GM12872 (cell line): Measurements from ENCODE around the gene RASGEF1C.

Experiments used
- TF ChIP-seq, protein P1 (sequence below): IDR thresholded peaks from 3 replicates; pipeline ENCODE4 v1.5.1; 2011; ENCODE audit warnings: low read depth, mild to moderate bottlenecking, low read length, moderate library complexity; ENCODE audit not compliant: insufficient read depth

RASGEF1C gene

GRCh38 chr5:180118391-180118791, 90.6 kb downstream of the RASGEF1C start:
- TF ChIP-seq, protein P1, sequence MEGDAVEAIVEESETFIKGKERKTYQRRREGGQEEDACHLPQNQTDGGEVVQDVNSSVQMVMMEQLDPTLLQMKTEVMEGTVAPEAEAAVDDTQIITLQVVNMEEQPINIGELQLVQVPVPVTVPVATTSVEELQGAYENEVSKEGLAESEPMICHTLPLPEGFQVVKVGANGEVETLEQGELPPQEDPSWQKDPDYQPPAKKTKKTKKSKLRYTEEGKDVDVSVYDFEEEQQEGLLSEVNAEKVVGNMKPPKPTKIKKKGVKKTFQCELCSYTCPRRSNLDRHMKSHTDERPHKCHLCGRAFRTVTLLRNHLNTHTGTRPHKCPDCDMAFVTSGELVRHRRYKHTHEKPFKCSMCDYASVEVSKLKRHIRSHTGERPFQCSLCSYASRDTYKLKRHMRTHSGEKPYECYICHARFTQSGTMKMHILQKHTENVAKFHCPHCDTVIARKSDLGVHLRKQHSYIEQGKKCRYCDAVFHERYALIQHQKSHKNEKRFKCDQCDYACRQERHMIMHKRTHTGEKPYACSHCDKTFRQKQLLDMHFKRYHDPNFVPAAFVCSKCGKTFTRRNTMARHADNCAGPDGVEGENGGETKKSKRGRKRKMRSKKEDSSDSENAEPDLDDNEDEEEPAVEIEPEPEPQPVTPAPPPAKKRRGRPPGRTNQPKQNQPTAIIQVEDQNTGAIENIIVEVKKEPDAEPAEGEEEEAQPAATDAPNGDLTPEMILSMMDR: no peak

DNA sequence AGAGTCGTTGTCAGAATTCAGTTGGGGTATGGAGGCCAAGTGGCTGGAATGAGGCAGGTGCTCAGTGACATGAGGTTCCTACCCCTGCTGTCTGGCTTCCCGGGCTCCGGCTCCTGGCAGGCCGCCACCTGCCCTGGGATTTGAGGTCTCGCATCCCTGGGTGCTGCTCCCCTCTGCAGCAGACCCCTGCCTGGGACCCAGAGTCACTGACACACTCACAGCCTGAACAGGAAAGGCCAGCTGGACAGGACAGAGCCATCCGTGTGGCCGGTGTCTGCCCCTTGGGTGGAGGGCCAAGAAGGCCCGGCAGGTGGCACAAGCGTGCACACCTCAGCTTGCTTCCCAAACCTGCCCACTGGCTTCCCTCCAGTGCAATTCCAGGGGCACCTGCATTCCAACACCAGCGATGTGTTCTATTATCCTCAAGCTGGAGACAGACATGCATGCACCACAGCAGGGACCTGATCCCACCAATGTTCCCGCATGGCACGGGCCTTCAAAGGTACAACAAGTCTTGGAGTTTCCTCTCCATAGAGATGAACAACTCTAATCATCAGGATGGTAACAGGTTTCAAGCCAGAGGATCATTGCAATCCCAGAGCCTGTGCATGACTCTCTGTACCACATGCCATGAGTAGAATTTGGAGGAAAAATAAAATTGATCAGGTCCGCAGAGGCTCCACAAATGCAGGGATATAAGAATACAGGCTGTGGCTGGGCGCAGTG, 91.8 kb downstream of the RASGEF1C start:
- TF ChIP-seq, protein P1: peak; percentile 13; the same call in 1 of the 3 replicates

DNA sequence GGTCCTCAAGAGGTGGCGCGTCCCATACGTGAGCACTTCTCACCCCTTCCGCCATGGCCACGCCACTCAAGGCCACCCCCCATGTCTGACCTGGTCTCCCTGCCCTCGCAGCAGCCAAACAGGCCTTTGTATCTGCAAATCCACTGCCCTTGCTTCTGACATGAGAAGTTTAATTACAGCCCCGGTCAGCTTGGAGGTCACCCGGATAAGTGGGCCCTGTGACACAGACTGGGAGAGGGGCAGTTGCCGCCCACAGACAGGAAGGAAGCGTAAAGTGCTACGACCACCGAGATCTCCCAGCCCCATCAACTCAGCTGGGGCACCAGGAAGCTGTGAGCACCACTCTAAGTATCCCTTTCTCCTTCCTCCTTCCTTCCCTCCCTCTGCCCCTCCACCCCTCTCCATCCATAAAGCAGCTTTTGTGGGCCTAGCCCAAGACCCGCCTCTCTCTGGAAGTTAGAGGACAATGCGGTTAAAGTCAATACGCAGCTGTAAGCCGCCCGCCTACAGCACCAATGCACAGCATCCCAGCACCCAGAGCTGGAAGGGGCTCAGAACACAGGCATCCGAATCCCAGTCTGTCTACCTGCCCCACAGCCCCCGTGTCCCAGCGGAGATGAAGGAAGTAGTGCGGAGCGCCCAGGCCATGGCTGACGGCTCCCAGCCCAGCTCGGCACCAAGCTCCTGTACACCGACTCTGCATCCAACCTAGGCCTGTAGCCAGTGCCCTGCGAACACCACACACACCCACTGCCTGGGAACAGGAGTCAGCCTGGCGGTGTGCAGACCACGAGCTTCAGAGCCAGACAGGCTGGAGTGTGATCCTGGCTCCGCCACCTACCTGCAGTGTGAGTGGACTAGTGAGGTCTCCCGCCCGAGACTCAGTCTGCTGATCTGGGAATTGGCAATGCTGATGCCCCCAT, 92.7 kb downstream of the RASGEF1C start:
- TF ChIP-seq, protein P1: no peak

GRCh38 chr5:180115326-180116076, 93.5 kb downstream of the RASGEF1C start:
- TF ChIP-seq, protein P1: no peak

- TF ChIP-seq, protein P1: no peak
These were observed 94.6 kb downstream of the RASGEF1C start for GRCh38 chr5:180114304-180115003.

DNA sequence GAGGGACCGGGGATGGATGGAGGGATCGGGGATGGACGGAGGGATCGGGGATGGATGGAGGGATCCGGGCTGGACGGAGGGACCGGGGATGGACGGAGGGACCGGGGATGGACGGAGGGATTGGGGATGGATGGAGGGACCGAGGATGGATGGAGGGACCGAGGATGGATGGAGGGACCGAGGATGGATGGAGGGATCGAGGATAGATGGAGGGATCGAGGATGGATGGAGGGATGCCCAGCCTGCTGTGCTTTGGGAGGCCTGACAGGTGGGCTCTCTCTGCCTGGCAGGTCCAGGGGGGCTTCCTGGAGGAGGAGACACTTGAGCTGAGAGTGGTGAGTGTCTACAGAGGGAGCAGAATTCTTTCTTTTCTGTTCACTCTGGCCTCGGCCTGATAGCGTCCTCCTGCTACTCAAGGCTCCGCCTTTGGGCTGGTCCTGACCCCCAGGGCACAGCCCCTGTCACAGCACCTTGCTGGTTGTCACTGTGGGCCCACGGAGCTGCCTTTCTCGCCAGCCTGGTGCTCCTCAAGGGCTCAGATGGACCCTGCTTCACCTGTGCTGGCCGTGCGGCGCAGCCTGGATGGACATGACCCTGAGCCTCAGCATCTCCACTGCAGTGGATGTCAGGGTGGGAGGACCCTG, 95.2 kb downstream of the RASGEF1C start:
- TF ChIP-seq, protein P1: no peak
